ENCODE data around the gene DEGS1.

The DEGS1 gene

GRCh38 chr1:224217655-224218623 lies 34.9 kb downstream of the DEGS1 start:
- DNase-seq: no peak

GRCh38 chr1:224219011-224219611 lies 36.1 kb downstream of the DEGS1 start:
- DNase-seq: no peak

- no peak for DNase-seq
Measured at GRCh38 chr1:224219612-224220059, 36.6 kb downstream of the DEGS1 start.

GRCh38 chr1:224223819-224224714 lies 41.0 kb downstream of the DEGS1 start:
- DNase-seq: no peak

GRCh38 chr1:224226849-224227502 lies 43.9 kb downstream of the DEGS1 start:
- DNase-seq: no peak

- no peak for DNase-seq
Measured at GRCh38 chr1:224234017-224234416, 51.0 kb downstream of the DEGS1 start.

GRCh38 chr1:224235813-224236493 lies 52.9 kb downstream of the DEGS1 start:
- no peak for DNase-seq

GRCh38 chr1:224237119-224237881 lies 54.3 kb downstream of the DEGS1 start:
- no peak for DNase-seq

- DNase-seq: no peak
Measured at GRCh38 chr1:224238212-224238611, 55.2 kb downstream of the DEGS1 start.

- DNase-seq: no peak
Measured at GRCh38 chr1:224238756-224239155, 55.7 kb downstream of the DEGS1 start.

Measured in activated CD8-positive, alpha-beta memory T cell treated with anti-CD3 and anti-CD28 coated beads, Interleukin-2, amount 50 U/mL, for 48 hours (primary cell).